Hepatocyte (in vitro differentiated cells): ENCODE data around the gene ARRB1. TPM values are rescaled to one million over a fixed set of nuclear protein-coding genes. Genes with fewer than 3 reads are reported as not detected.

ENCODE experiments used
- DNase-seq: peaks from one replicate; pipeline ENCODE4 v3.0.0-alpha.2; 2016; ENCODE audit warnings: low spot score
- H2AFZ ChIP-seq: fragments of 200-600 bp; sonication (generic); 2 replicates; pipeline ENCODE4 v1.6.0; 2016; ENCODE audit warnings: antibody characterized with exemption, mild to moderate bottlenecking
- H3K27ac ChIP-seq: fragments of 200-600 bp; sonication (generic); 2 replicates; pipeline ENCODE4 v1.5.1; 2016; ENCODE audit warnings: mild to moderate bottlenecking
- H3K27me3 ChIP-seq: fragments of 200-600 bp; sonication (generic); 2 replicates; pipeline ENCODE4 v1.6.1; 2016
- H3K36me3 ChIP-seq: fragments of 200-600 bp; sonication (generic); replicated peaks from 2 replicates; pipeline ENCODE4 v1.5.1; 2016; ENCODE audit warnings: low read depth; ENCODE audit not compliant: insufficient read depth
- H3K4me1 ChIP-seq: fragments of 200-600 bp; sonication (generic); 2 replicates; pipeline ENCODE4 v1.5.1; 2016; ENCODE audit warnings: mild to moderate bottlenecking, moderate library complexity; ENCODE audit not compliant: insufficient read depth
- H3K4me2 ChIP-seq: fragments of 200-600 bp; sonication (generic); 2 replicates; pipeline ENCODE4 v1.6.0; 2016
- H3K4me3 ChIP-seq: fragments of 200-600 bp; sonication (generic); 2 replicates; pipeline ENCODE4 v1.5.1; 2016; ENCODE audit warnings: mild to moderate bottlenecking
- H3K79me2 ChIP-seq: fragments of 200-600 bp; sonication (generic); 2 replicates; pipeline ENCODE4 v1.6.0; 2017; ENCODE audit warnings: mild to moderate bottlenecking
- H3K9me2 ChIP-seq: fragments of 200-600 bp; sonication (generic); replicated peaks from 2 replicates; pipeline ENCODE4 v1.6.0; 2017; ENCODE audit warnings: mild to moderate bottlenecking; ENCODE audit not compliant: insufficient read depth
- H3K9me3 ChIP-seq: fragments of 200-600 bp; sonication (generic); 2 replicates; pipeline ENCODE4 v1.5.1; 2016; ENCODE audit warnings: low read depth, mild to moderate bottlenecking
- H4K20me1 ChIP-seq: fragments of 200-600 bp; sonication (generic); 2 replicates; pipeline ENCODE4 v1.6.0; 2016; ENCODE audit warnings: mild to moderate bottlenecking; ENCODE audit not compliant: insufficient read depth, poor library complexity, severe bottlenecking
- CTCF ChIP-seq: fragments of 200-600 bp; sonication (generic); IDR thresholded peaks from 2 replicates; pipeline ENCODE4 v1.5.1; 2016; ENCODE audit warnings: antibody characterized with exemption, mild to moderate bottlenecking; ENCODE audit not compliant: poor library complexity
- EZH2 ChIP-seq: fragments of 200-600 bp; sonication (generic); IDR thresholded peaks from 2 replicates; pipeline ENCODE4 v1.6.1; 2016; ENCODE audit warnings: antibody characterized with exemption, mild to moderate bottlenecking, borderline replicate concordance
- EZH2phosphoT487 ChIP-seq: fragments of 200-600 bp; sonication (generic); IDR thresholded peaks from one replicate; pipeline ENCODE4 v1.6.1; 2018; ENCODE audit warnings: antibody characterized with exemption, mild to moderate bottlenecking, low read depth, moderate library complexity; ENCODE audit not compliant: unreplicated experiment, severe bottlenecking
- WGBS: methylation state at CpG from one replicate; pipeline ENCODE4 v1.1.6; 2016; ENCODE audit warnings: low lambda C conversion rate; ENCODE audit errors: missing lambda C conversion rate; 5-methylcytosine and 5-hydroxymethylcytosine counted together
- polyA plus RNA-seq: library from polyadenylated mRNA; unstranded; fragments of >200 nt; fragmentation: Nextera tagmentation; extraction: Ambion mirVana; gene quantifications from 2 replicates; pipeline ENCODE4 v1.2.1, GENCODE V29; 2016
- total RNA-seq: library from RNA; depleted of rRNA; stranded (reverse); fragments of >200 nt; gene quantifications from 2 replicates; pipeline ENCODE4 v1.2.3, GENCODE V29; 2014

Gene ARRB1
- total and polyA plus RNA-seq, 2 experiments from 2014 or later, result 16.2 to 83.2 TPM

- Histone ChIP-seq H3K9me2 (no peaks in the 10 kb centered on the region), H3K4me2 (no peak overlapping the region), H3K27me3 (peaks cover 33% of the 10 kb centered on the region), H3K36me3 (no peaks in the 10 kb centered on the region), H3K9me3 (no peaks in the 10 kb centered on the region), H2AFZ (no peak overlapping the region), H3K4me3 (no peak overlapping the region), H4K20me1 (no peaks in the 10 kb centered on the region), H3K27ac (no peak overlapping the region), H3K79me2 (no peaks in the 10 kb centered on the region), H3K4me1 (no peaks in the 10 kb centered on the region)
- TF ChIP-seq EZH2 (no peak), CTCF (no peak), EZH2phosphoT487 (no peak)
- DNase-seq, result no peak
- WGBS, result 77% methylated on average over 7 of the region's 7 CpGs
Measured at GRCh38 chr11:75246006-75246670, 105.3 kb downstream of the ARRB1 start.

DNA sequence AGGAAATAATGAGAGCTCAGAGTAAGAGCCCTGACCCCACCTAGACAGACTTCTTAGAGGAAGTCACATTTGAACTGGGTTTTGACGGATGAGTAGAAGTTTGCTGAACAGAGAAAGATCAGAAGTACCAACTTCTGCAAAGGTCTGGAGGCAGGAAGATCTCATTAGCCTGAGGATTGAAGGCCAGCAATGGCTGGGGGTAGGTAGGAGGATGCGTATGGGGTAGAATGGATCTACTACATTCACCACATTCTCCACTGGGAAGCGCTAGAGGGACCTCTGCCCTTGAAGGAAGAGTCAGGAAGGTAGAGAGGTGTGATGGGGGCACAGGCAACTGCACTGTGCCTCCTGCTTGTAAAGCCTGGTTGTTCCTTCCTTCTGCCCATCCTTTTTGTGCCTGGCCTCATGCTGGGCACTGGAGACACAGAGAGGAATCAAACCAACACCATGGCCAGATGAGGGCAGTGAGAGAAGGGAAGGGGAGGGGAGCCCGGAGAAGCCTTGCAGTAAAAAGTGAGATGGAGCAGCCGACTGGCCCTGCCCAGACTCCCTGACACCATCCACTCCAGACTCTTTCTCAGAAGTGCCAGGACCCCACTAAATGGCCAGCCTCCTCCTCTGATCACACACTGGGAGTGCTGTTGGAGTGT lies 106.0 kb downstream of the ARRB1 start:
- Histone ChIP-seq H3K27me3 (peaks cover 38% of the 10 kb centered on the region), H3K9me3 (no peaks in the 10 kb centered on the region), H3K79me2 (no peaks in the 10 kb centered on the region), H3K27ac (no peak overlapping the region), H2AFZ (no peak overlapping the region), H4K20me1 (no peaks in the 10 kb centered on the region), H3K36me3 (no peaks in the 10 kb centered on the region), H3K9me2 (no peaks in the 10 kb centered on the region), H3K4me2 (no peak overlapping the region), H3K4me3 (no peak overlapping the region), H3K4me1 (peaks cover 2% of the 10 kb centered on the region)
- DNase-seq, result no peak
- TF ChIP-seq EZH2 (no peak), EZH2phosphoT487 (no peak), CTCF (no peak)
- WGBS, result 72% methylated on average over 5 of the region's 5 CpGs

DNA sequence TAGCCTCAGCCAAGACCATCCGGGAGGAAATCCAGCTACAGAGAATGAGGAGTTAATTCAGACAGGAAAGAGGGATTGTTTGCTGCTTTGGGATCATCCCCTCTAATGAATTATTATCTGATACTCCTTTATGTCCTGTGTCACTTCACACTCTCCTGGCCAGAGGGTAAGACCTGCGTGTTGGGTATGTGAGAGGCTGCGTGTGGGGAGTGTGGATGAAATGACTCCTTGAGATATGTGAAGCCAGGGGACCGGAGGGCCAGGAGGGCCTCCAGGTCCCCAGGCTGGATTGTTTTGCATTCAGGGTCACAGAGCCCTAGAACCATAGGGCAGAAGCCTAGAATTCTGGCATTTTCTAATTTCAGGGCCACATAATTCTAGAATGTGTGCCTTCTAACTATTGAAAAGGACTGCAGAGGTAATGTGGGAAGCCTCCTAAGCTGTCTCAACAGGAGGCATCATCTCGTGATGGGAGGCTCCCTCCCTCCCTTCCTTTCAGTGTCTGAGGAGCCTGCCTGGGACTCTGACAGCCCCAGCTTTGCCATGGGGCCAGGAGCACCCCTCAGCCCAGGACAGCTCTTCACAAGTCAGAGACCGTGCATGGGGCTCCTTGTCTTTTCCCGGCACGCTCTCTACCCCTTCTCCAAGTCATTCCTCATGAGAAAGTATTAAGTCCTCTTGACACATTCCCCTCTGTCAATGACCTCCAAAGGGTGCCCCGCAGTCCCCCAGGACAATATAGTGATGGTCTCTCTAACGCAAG lies 107.2 kb downstream of the ARRB1 start:
- no peak overlapping the region for H3K27ac ChIP-seq
- no peak overlapping the region for H3K4me2 ChIP-seq
- no peak for DNase-seq
- no peaks in the 10 kb centered on the region for H4K20me1 ChIP-seq
- no peak overlapping the region for H3K4me3 ChIP-seq
- H3K9me2 ChIP-seq, result no peaks in the 10 kb centered on the region
- peaks cover 51% of the 10 kb centered on the region for H3K27me3 ChIP-seq
- H3K9me3 ChIP-seq, result no peaks in the 10 kb centered on the region
- no peak overlapping the region for H2AFZ ChIP-seq
- no peaks in the 10 kb centered on the region for H3K36me3 ChIP-seq
- TF ChIP-seq EZH2phosphoT487, result no peak
- TF ChIP-seq EZH2, result no peak
- no peak for TF ChIP-seq CTCF
- 82% methylated on average over 10 of the region's 10 CpGs for WGBS
- H3K79me2 ChIP-seq, result no peaks in the 10 kb centered on the region
- peaks cover 5% of the 10 kb centered on the region for H3K4me1 ChIP-seq
